SU-DHL-6 (cell line): Measurements from ENCODE around the gene GRM8.

ENCODE experiments used
- H2AFZ ChIP-seq: fragments of 200-600 bp; sonication (generic); 2 replicates; pipeline ENCODE4 v1.6.1; 2014; ENCODE audit warnings: low read depth, mild to moderate bottlenecking, moderate library complexity, mixed read lengths, antibody characterized with exemption, low read length; ENCODE audit not compliant: severe bottlenecking
- H3F3A ChIP-seq: fragments of 200-600 bp; shearing (Covaris generic); 2 replicates; pipeline ENCODE4 v1.6.0; 2016; ENCODE audit warnings: antibody characterized with exemption, mild to moderate bottlenecking; ENCODE audit not compliant: insufficient read depth
- H3K27ac ChIP-seq: fragments of 200-600 bp; sonication (generic); 2 replicates; pipeline ENCODE4 v1.5.1; 2016; ENCODE audit warnings: low read depth, mild to moderate bottlenecking, low read length, moderate library complexity, mixed read lengths
- H3K27me3 ChIP-seq: fragments of 200-600 bp; sonication (generic), shearing (Covaris generic); 2 replicates; pipeline ENCODE4 v1.6.0; 2014; ENCODE audit warnings: mild to moderate bottlenecking, low read length
- H3K36me3 ChIP-seq: fragments of 200-600 bp; sonication (generic); 2 replicates; pipeline ENCODE4 v1.6.1; 2014; ENCODE audit warnings: mild to moderate bottlenecking, low read length, mixed read lengths
- H3K4me2 ChIP-seq: fragments of 300-600, 200-600 bp; shearing (Covaris generic), sonication (generic); 2 replicates; pipeline ENCODE4 v1.6.0; 2014; ENCODE audit warnings: low read length, low read depth, mild to moderate bottlenecking; ENCODE audit not compliant: poor library complexity, severe bottlenecking
- H3K4me3 ChIP-seq: fragments of 200-600 bp; sonication (generic); 2 replicates; pipeline ENCODE4 v1.5.1; 2014; ENCODE audit warnings: antibody characterized with exemption, low read length, mild to moderate bottlenecking, mixed read lengths; ENCODE audit not compliant: insufficient read depth, poor library complexity, severe bottlenecking
- H3K79me2 ChIP-seq: fragments of 200-600 bp; sonication (generic); 2 replicates; pipeline ENCODE4 v1.6.1; 2014; ENCODE audit warnings: mild to moderate bottlenecking, low read length, moderate library complexity; ENCODE audit not compliant: insufficient read depth
- H3K9ac ChIP-seq: fragments of 200-600 bp; sonication (generic); 2 replicates; pipeline ENCODE4 v1.7.0; 2014; ENCODE audit warnings: mild to moderate bottlenecking, low read length
- H3K9me2 ChIP-seq: fragments of 200-600 bp; sonication (generic); replicated peaks from 2 replicates; pipeline ENCODE4 v1.6.1; 2014; ENCODE audit warnings: low read length; ENCODE audit not compliant: insufficient read depth
- H3K9me3 ChIP-seq: fragments of 200-600 bp; sonication (generic); 2 replicates; pipeline ENCODE4 v1.6.1; 2014; ENCODE audit warnings: low read length, mixed read lengths; ENCODE audit not compliant: insufficient read depth
- H4K20me1 ChIP-seq: fragments of 200-600 bp; sonication (generic); 2 replicates; pipeline ENCODE4 v1.6.1; 2014; ENCODE audit warnings: low read depth, mild to moderate bottlenecking, antibody characterized with exemption, low read length, moderate library complexity, mixed read lengths
- EZH2phosphoT487 ChIP-seq: fragments of 200-600 bp; sonication (generic), shearing (Covaris generic); conservative IDR thresholded peaks from 2 replicates; pipeline ENCODE4 v1.6.1; 2018; ENCODE audit warnings: mild to moderate bottlenecking, antibody characterized with exemption, low read length, moderate library complexity, mixed read lengths
- TF ChIP-seq, protein P1 (sequence below): fragments of 200-600 bp; sonication (generic); IDR thresholded peaks from one replicate; pipeline ENCODE4 v1.5.1; 2017; ENCODE audit warnings: antibody characterized with exemption, mild to moderate bottlenecking, low read length, moderate library complexity; ENCODE audit not compliant: insufficient read depth, poor library complexity, severe bottlenecking

GRM8 gene

DNA sequence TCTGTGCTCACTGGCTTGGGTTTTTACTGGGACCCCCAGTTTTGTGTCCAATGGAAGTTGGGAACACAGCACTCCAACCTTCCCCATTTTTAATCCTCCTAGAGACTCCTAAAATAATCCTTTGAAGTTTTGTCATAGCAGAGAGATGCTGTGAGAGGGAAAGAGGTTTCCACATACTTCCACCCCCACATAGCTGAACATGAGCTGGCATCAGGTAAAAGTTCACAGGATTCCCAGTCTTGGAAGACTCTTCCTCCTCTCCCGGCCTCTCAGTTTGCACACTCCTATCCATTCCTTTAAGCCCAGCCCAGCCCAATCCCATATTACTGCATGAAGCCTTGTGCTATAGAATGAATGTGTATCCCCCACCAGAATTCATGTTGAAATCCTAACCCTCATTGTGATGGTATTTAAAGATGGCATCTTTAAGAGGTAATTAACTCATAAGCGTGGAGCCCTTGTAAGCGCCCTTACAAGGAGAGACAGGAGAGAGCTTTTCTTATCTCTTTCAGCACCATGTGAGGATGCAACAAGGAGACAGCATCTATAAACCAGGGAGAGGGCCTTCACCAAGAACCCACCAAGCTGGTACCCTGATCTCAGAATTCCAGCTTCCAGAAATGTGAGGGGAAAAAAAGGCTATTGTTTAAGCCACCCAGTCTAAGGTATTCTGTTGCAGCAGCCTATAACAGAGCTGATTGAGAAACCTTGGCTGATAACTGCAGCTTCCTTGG is 22.4 kb downstream of the GRM8 start:
- no peaks in the 10 kb centered on the region for H3K36me3 ChIP-seq
- TF ChIP-seq EZH2phosphoT487: no peak
- TF ChIP-seq, protein P1, sequence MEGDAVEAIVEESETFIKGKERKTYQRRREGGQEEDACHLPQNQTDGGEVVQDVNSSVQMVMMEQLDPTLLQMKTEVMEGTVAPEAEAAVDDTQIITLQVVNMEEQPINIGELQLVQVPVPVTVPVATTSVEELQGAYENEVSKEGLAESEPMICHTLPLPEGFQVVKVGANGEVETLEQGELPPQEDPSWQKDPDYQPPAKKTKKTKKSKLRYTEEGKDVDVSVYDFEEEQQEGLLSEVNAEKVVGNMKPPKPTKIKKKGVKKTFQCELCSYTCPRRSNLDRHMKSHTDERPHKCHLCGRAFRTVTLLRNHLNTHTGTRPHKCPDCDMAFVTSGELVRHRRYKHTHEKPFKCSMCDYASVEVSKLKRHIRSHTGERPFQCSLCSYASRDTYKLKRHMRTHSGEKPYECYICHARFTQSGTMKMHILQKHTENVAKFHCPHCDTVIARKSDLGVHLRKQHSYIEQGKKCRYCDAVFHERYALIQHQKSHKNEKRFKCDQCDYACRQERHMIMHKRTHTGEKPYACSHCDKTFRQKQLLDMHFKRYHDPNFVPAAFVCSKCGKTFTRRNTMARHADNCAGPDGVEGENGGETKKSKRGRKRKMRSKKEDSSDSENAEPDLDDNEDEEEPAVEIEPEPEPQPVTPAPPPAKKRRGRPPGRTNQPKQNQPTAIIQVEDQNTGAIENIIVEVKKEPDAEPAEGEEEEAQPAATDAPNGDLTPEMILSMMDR: no peak
- no peak overlapping the region for H3K27ac ChIP-seq
- no peaks in the 10 kb centered on the region for H4K20me1 ChIP-seq
- H2AFZ ChIP-seq: no peak overlapping the region
- H3F3A ChIP-seq: no peaks in the 10 kb centered on the region
- no peak overlapping the region for H3K4me3 ChIP-seq
- no peak overlapping the region for H3K4me2 ChIP-seq
- no peaks in the 10 kb centered on the region for H3K27me3 ChIP-seq
- no peak overlapping the region for H3K9ac ChIP-seq
- no peaks in the 10 kb centered on the region for H3K79me2 ChIP-seq
- no peaks in the 10 kb centered on the region for H3K9me3 ChIP-seq
- no peaks in the 10 kb centered on the region for H3K9me2 ChIP-seq

DNA sequence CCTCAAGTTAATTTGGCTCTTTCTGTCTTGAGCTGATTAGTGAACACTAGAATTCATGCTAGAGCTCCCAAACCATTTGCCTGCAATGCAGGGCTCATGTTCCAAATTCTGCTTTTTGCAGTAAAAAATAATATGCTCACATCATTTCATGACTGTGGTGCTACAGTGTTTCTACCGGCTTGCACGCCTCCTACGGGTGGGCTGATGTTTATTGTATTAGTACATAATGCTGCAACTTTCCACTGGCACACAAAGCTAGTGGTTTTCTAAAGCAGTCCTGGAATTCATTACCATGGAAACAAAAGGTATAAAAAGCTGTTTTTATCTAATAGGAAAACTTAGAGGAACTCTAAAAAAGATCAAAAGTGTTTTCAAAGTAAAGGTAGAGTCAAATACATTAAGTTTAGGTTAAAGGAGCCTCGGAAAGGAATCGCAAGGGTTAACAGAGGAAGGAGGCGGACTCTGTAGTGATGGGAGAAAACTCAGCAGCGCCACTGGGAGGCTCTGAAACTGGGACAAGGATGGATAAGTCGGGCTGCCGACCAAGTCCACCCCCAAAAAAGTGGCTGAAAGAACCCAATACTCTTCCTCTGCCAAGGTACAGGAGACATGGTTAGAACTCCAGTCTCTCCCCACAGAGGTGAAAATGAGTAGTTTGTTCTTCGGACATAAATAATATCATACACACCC is 25.9 kb downstream of the GRM8 start:
- H3K4me2 ChIP-seq: no peak overlapping the region
- no peak overlapping the region for H3K9ac ChIP-seq
- H3K9me3 ChIP-seq: no peaks in the 10 kb centered on the region
- no peak overlapping the region for H2AFZ ChIP-seq
- no peaks in the 10 kb centered on the region for H4K20me1 ChIP-seq
- no peaks in the 10 kb centered on the region for H3K36me3 ChIP-seq
- no peaks in the 10 kb centered on the region for H3F3A ChIP-seq
- H3K9me2 ChIP-seq: no peaks in the 10 kb centered on the region
- no peaks in the 10 kb centered on the region for H3K79me2 ChIP-seq
- H3K4me3 ChIP-seq: no peak overlapping the region
- no peak overlapping the region for H3K27ac ChIP-seq
- H3K27me3 ChIP-seq: no peaks in the 10 kb centered on the region
- TF ChIP-seq, protein P1: no peak
- TF ChIP-seq EZH2phosphoT487: no peak

DNA sequence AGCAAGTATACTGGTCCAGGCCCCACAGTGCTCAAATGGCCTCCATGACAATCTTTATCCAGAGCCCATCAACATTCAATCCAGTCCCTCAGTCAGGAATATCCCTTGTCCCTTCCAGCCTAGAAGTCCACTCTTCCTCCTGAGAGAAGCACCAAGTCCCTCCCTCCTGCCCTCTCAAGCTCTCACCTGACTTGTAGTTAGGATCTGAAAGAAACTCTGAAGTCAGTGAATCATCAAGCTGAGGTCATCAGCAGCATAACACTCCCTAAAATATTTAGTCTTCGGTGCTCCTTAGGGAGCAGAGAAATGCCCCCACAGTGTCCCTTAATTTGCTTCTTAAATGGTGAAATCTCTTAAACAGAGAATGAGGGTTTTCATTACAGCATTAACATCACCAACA is 31.0 kb downstream of the GRM8 start:
- TF ChIP-seq, protein P1: no peak
- TF ChIP-seq EZH2phosphoT487: no peak
- Histone ChIP-seq H3K27ac (no peak overlapping the region), H2AFZ (no peak overlapping the region), H3K9me2 (no peaks in the 10 kb centered on the region), H3K4me3 (no peak overlapping the region), H3F3A (no peaks in the 10 kb centered on the region), H3K4me2 (no peak overlapping the region), H3K36me3 (no peaks in the 10 kb centered on the region), H3K27me3 (no peaks in the 10 kb centered on the region), H3K9ac (no peak overlapping the region), H3K9me3 (no peaks in the 10 kb centered on the region), H4K20me1 (no peaks in the 10 kb centered on the region), H3K79me2 (no peaks in the 10 kb centered on the region)
